ENCODE data around the gene ETF1. TPM values are rescaled to one million over a fixed set of nuclear protein-coding genes. Genes with fewer than 3 reads are reported as not detected.

Gene ETF1
- total RNA-seq, 4 donors from 2014 or later: 64.2 to 92.2 (median 81.3) TPM

DNA sequence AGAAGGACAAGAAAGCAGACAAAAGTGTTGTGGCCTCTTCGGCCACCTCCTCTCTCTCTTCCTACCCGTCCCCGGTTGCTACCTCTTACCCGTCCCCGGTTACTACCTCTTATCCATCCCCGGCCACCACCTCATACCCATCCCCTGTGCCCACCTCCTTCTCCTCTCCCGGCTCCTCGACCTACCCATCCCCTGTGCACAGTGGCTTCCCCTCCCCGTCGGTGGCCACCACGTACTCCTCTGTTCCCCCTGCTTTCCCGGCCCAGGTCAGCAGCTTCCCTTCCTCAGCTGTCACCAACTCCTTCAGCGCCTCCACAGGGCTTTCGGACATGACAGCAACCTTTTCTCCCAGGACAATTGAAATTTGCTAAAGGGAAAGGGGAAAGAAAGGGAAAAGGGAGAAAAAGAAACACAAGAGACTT, 75.3 kb downstream of the ETF1 start:
- intact Hi-C loops (cut with DNase I; ENCODE audit: low total_unique reads): loop anchor here (10.0 kb wide), 1 partner anchor 77 kb away; the partner anchor contains the start of gene ETF1
- H3K4me3 ChIP-seq (ENCODE audit: low read depth, poor library complexity, severe bottlenecking): no peak overlapping the region
- no peak for DNase-seq (ENCODE audit: low spot score in 2 of 2)
- WGBS, 2 donors: 78 to 80% methylated on average over 14 of the region's 14 CpGs
- TF ChIP-seq, protein P1, sequence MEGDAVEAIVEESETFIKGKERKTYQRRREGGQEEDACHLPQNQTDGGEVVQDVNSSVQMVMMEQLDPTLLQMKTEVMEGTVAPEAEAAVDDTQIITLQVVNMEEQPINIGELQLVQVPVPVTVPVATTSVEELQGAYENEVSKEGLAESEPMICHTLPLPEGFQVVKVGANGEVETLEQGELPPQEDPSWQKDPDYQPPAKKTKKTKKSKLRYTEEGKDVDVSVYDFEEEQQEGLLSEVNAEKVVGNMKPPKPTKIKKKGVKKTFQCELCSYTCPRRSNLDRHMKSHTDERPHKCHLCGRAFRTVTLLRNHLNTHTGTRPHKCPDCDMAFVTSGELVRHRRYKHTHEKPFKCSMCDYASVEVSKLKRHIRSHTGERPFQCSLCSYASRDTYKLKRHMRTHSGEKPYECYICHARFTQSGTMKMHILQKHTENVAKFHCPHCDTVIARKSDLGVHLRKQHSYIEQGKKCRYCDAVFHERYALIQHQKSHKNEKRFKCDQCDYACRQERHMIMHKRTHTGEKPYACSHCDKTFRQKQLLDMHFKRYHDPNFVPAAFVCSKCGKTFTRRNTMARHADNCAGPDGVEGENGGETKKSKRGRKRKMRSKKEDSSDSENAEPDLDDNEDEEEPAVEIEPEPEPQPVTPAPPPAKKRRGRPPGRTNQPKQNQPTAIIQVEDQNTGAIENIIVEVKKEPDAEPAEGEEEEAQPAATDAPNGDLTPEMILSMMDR (IDR thresholded peaks at IDR 0.05): no peak
- no peak for TF ChIP-seq POLR2A (IDR thresholded peaks at IDR 0.05)

DNA sequence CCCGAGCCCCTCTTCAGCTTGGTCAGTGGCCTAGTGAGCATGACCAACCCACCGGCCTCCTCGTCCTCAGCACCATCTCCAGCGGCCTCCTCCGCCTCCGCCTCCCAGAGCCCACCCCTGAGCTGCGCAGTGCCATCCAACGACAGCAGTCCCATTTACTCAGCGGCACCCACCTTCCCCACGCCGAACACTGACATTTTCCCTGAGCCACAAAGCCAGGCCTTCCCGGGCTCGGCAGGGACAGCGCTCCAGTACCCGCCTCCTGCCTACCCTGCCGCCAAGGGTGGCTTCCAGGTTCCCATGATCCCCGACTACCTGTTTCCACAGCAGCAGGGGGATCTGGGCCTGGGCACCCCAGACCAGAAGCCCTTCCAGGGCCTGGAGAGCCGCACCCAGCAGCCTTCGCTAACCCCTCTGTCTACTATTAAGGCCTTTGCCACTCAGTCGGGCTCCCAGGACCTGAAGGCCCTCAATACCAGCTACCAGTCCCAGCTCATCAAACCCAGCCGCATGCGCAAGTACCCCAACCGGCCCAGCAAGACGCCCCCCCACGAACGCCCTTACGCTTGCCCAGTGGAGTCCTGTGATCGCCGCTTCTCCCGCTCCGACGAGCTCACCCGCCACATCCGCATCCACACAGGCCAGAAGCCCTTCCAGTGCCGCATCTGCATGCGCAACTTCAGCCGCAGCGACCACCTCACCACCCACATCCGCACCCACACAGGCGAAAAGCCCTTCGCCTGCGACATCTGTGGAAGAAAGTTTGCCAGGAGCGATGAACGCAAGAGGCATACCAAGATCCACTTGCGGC, 75.9 kb downstream of the ETF1 start:
- peak overlapping the region; percentile 61 for H3K4me3 ChIP-seq (ENCODE audit: low read depth, poor library complexity, severe bottlenecking)
- WGBS, 2 donors: 76 to 85% methylated on average over 45 of the region's 45 CpGs
- TF ChIP-seq, protein P1 (IDR thresholded peaks at IDR 0.05): no peak
- TF ChIP-seq POLR2A (IDR thresholded peaks at IDR 0.05): no peak
- DNase-seq (ENCODE audit: low spot score in 2 of 2): no peak
- intact Hi-C loops (cut with DNase I; ENCODE audit: low total_unique reads): loop anchor here (10.0 kb wide), 1 partner anchor 78 kb away; the partner anchor contains the start of gene ETF1

- no peak for TF ChIP-seq POLR2A (IDR thresholded peaks at IDR 0.05)
- TF ChIP-seq, protein P1 (IDR thresholded peaks at IDR 0.05): no peak
- intact Hi-C loops (cut with DNase I; ENCODE audit: low total_unique reads): loop anchor here (10.0 kb wide), 1 partner anchor 78 kb away; the partner anchor contains the start of gene ETF1
- DNase-seq (ENCODE audit: low spot score in 2 of 2): no peak
- 12 to 15% methylated on average over 28 to 38 of the region's 39 CpGs for WGBS, 2 donors
- H3K4me3 ChIP-seq (ENCODE audit: low read depth, poor library complexity, severe bottlenecking): peak overlapping the region; percentile 61
Measured at GRCh38 chr5:138466125-138466899, 76.7 kb downstream of the ETF1 start.

DNA sequence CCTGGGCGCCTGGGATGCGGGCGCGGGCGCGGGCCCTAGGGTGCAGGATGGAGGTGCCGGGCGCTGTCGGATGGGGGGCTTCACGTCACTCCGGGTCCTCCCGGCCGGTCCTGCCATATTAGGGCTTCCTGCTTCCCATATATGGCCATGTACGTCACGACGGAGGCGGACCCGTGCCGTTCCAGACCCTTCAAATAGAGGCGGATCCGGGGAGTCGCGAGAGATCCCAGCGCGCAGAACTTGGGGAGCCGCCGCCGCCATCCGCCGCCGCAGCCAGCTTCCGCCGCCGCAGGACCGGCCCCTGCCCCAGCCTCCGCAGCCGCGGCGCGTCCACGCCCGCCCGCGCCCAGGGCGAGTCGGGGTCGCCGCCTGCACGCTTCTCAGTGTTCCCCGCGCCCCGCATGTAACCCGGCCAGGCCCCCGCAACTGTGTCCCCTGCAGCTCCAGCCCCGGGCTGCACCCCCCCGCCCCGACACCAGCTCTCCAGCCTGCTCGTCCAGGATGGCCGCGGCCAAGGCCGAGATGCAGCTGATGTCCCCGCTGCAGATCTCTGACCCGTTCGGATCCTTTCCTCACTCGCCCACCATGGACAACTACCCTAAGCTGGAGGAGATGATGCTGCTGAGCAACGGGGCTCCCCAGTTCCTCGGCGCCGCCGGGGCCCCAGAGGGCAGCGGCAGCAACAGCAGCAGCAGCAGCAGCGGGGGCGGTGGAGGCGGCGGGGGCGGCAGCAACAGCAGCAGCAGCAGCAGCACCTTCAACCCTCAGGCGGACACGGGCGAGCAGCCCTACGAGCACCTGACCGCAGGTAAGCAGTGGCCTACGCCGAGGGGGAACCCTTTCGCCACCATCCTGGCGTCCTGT, 77.5 kb downstream of the ETF1 start, which contains the start of gene EGR1:
Gene EGR1, plus strand, starts transcription at position 219 of the 864 bp plus-strand sequence. Its CDS starts 283 bp downstream, at position 502.
- WGBS, 2 donors: 0 to 1% methylated on average over 54 to 78 of the region's 85 CpGs
- intact Hi-C loops (cut with DNase I; ENCODE audit: low total_unique reads): loop anchor here (10.0 kb wide), 1 partner anchor 79 kb away; the partner anchor contains the start of gene ETF1

More for the DNA sequence above, 77.5 kb downstream of the ETF1 start, which contains the start of gene EGR1:
- TF ChIP-seq POLR2A (IDR thresholded peaks at IDR 0.05): peak in 1 of 2 donors; percentile 76
- TF ChIP-seq, protein P1 (IDR thresholded peaks at IDR 0.05): no peak
- peak; percentile 96 to 99 for DNase-seq (ENCODE audit: low spot score in 2 of 2)
- H3K4me3 ChIP-seq (ENCODE audit: low read depth, poor library complexity, severe bottlenecking): peak within 1 kb of the TSS; percentile 61
